ENCODE measurements around the gene SDCCAG8.

GRCh38 chr1:243253211-243253925 is 2.5 kb upstream of the SDCCAG8 start:
- TF ChIP-seq EZH2 (IDR thresholded peaks at IDR 0.05) = no peak
- no peak for TF ChIP-seq POLR2AphosphoS5 (IDR thresholded peaks at IDR 0.05; ENCODE audit: borderline replicate concordance, low read depth, low read length)
- no peak for TF ChIP-seq FOXP2 (optimal IDR thresholded peaks at IDR 0.05; ENCODE audit: control extremely low read depth, extremely low read length, insufficient read depth)

Measured in SK-N-MC (cell line).